ENCODE data around the gene CGB7. TPM values are rescaled to one million over a fixed set of nuclear protein-coding genes. Genes with fewer than 3 reads are reported as not detected.
A peak's percentile ranks its signal among the peaks of the same experiment; 100 is the strongest.
"Not testable (repeated sequence)": the region's sequence is repeated elsewhere in the genome, so short reads cannot be mapped to it uniquely, and the experiment has no call there.

CGB7 gene
- total and polyA plus RNA-seq, 2 of the 13 experiments (the other 11 are each of a cell fraction or from before 2014, with no cell fraction given): 0.07 TPM; not detected in 1

DNA sequence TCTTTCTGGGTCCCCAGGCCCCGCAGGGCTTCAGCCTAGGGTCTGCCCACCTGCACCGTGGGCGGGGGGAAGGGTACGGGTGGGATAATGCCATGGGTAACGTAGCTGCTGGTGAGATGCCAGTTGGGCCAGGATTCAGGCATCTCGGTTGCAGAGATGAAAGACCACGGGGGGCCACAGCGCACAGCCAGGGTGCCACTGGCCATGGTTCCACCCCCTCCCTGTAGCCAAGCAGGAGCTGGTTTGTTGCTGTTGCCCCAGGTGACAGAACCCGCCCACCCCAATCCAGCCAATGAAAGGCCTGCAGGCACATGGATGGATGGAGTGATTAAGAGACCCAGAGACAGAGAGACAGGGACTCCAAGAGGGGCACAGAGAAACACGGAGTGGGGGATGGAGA, 1.0 kb upstream of the CGB7 start:
- H3K4me2 ChIP-seq (ENCODE audit: low read depth, low read length): no peak overlapping the region
- DNase-seq (ENCODE audit: low spot score) (no peak), FAIRE-seq (no peak), ATAC-seq (no peak)
- intact Hi-C loops (cut with micrococcal nuclease; ENCODE audit: unreplicated experiment) (no loop called here), in situ Hi-C loops (cut with HindIII; ENCODE audit: extremely low pct_ligation_motif_present, low pct_unique_long_range_greater_than_20kb) (no loop called here)
- BruUV-seq (replicated peaks): no TSS peak
- peaks cover 11 to 48% of the 10 kb centered on the region in 2 experiments; a peak in 4 of 5 replicates for H3K27me3 ChIP-seq (ENCODE audit: control insufficient read depth in 1 of 2, insufficient read depth in 2 of 2, low read length in 2 of 2)
- no peak overlapping the region for H2AFZ ChIP-seq (ENCODE audit: low read length)
- ChIA-PET CTCF (ENCODE audit: low intra/inter-chr PET ratio, low total read pairs) (no interaction called here), POLR2A (no interaction called here)
- no peak overlapping the region for H3K9ac ChIP-seq (ENCODE audit: insufficient read depth, low read depth, low read length)
- no peak overlapping the region for H3K27ac ChIP-seq (ENCODE audit: extremely low read length, insufficient read depth, low read length)
- 25% methylated on average over 10 of the region's 10 CpGs for whole genome bisulfite sequencing (ENCODE audit: low lambda C conversion rate)
- H3K4me3 ChIP-seq (replicated peaks in 1 of 3; ENCODE audit: insufficient read depth in 1 of 3, low read depth in 2 of 3, low read length in 3 of 3): no peak overlapping the region
- TF ChIP-seq TAF1 (CRISPR knock-in tag; IDR thresholded peaks at IDR 0.05): no peak
- TF ChIP-seq, protein P1, sequence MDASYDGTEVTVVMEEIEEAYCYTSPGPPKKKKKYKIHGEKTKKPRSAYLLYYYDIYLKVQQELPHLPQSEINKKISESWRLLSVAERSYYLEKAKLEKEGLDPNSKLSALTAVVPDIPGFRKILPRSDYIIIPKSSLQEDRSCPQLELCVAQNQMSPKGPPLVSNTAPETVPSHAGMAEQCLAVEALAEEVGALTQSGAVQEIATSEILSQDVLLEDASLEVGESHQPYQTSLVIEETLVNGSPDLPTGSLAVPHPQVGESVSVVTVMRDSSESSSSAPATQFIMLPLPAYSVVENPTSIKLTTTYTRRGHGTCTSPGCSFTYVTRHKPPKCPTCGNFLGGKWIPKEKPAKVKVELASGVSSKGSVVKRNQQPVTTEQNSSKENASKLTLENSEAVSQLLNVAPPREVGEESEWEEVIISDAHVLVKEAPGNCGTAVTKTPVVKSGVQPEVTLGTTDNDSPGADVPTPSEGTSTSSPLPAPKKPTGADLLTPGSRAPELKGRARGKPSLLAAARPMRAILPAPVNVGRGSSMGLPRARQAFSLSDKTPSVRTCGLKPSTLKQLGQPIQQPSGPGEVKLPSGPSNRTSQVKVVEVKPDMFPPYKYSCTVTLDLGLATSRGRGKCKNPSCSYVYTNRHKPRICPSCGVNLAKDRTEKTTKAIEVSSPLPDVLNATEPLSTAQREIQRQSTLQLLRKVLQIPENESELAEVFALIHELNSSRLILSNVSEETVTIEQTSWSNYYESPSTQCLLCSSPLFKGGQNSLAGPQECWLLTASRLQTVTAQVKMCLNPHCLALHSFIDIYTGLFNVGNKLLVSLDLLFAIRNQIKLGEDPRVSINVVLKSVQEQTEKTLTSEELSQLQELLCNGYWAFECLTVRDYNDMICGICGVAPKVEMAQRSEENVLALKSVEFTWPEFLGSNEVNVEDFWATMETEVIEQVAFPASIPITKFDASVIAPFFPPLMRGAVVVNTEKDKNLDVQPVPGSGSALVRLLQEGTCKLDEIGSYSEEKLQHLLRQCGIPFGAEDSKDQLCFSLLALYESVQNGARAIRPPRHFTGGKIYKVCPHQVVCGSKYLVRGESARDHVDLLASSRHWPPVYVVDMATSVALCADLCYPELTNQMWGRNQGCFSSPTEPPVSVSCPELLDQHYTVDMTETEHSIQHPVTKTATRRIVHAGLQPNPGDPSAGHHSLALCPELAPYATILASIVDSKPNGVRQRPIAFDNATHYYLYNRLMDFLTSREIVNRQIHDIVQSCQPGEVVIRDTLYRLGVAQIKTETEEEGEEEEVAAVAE (CRISPR knock-in tag; IDR thresholded peaks at IDR 0.05; ENCODE audit: borderline replicate concordance): 0 out of 2 replicates have a peak, but pooled peaks have one; percentile 46
- no peaks in the 10 kb centered on the region for H3K9me3 ChIP-seq (ENCODE audit: low read length)
- no peaks in the 10 kb centered on the region for H3K36me3 ChIP-seq (replicated peaks in 1 of 2; ENCODE audit: control insufficient read depth in 1 of 2, insufficient read depth in 2 of 2, low read length in 2 of 2)
- peaks cover 17% of the 10 kb centered on the region for H3K4me1 ChIP-seq (ENCODE audit: insufficient read depth, low read length)
- no peaks in the 10 kb centered on the region for H3K79me2 ChIP-seq (ENCODE audit: insufficient read depth, low read length)
- H4K20me1 ChIP-seq (ENCODE audit: insufficient read depth, low read length): no peaks in the 10 kb centered on the region

DNA sequence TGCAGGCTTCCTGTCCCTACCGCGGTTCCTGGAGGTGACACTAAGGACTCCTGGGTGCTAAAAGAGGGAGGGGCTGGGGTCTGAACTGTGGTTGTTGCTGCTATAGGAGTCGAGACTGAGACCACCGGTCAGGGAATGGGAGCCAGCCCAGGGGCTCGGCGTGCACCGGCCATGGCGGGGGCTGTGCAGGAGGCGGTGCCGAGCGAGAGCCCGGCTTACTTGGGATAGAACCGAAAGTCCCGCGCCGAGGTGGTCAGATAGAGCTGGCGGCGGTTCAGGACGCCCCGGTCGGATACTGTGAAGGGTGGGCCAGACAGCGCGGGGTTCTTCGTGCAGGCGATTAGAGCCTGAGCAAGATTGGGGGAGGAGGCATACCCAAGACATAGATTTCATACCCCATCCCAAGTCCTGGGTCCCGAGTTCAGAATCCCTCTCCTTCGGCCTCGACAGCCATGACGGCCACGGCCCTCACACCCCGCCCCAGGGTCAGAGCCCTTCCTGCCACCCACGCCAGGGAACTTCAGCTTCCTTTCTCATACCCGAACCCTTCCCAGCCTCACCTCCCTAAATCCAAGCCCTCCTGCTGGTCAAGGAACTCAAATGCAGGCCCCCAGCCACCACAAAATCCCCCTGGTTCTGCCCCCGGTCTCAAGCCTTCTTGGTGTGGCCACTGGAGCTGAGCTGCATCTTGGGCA, 500 bp downstream of the CGB7 start:
- H3K9me3 ChIP-seq (ENCODE audit: low read length); H3K79me2 ChIP-seq (ENCODE audit: insufficient read depth, low read length); H4K20me1 ChIP-seq (ENCODE audit: insufficient read depth, low read length); FAIRE-seq; H3K9ac ChIP-seq (ENCODE audit: insufficient read depth, low read depth, low read length); BruUV-seq (replicated peaks); CTCF ChIA-PET (ENCODE audit: low intra/inter-chr PET ratio, low total read pairs); H3K27ac ChIP-seq (ENCODE audit: extremely low read length, insufficient read depth, low read length); in situ Hi-C loops (cut with HindIII; ENCODE audit: extremely low pct_ligation_motif_present, low pct_unique_long_range_greater_than_20kb); H3K36me3 ChIP-seq (replicated peaks in 1 of 2; ENCODE audit: control insufficient read depth in 1 of 2, insufficient read depth in 2 of 2, low read length in 2 of 2); DNase-seq (ENCODE audit: low spot score); intact Hi-C loops (cut with micrococcal nuclease; ENCODE audit: unreplicated experiment): not testable (repeated sequence)
- peaks cover 11 to 48% of the 10 kb centered on the region in 2 experiments; a peak in 4 of 5 replicates for H3K27me3 ChIP-seq (ENCODE audit: control insufficient read depth in 1 of 2, insufficient read depth in 2 of 2, low read length in 2 of 2)
- ATAC-seq: peak; percentile 44
- WGBS (ENCODE audit: low lambda C conversion rate): 18% methylated on average over 6 of the region's 34 CpGs
- peaks cover 17% of the 10 kb centered on the region for H3K4me1 ChIP-seq (ENCODE audit: insufficient read depth, low read length)
- H2AFZ ChIP-seq (ENCODE audit: low read length): peak overlapping the region; percentile 72
- H3K4me3 ChIP-seq (replicated peaks in 1 of 3; ENCODE audit: insufficient read depth in 1 of 3, low read depth in 2 of 3, low read length in 3 of 3): peak overlapping the region; percentile 54 to 71 (median 63); a peak in 5 of 6 replicates
- POLR2A ChIA-PET: interaction anchor here (1.1 kb wide), 1 partner anchor 8 kb away, joined by 3 read pairs; the partner anchor contains the start of gene NTF4
- peak overlapping the region; percentile 93 for H3K4me2 ChIP-seq (ENCODE audit: low read depth, low read length)
